Muscle layer of duodenum (tissue), 2 donors: ENCODE results near the gene PRMT1.

Experiments
- H3K27ac ChIP-seq: one replicate; pipeline ENCODE4 v1.7.0; 2013; ENCODE audit warnings: mild to moderate bottlenecking, low read length
- H3K27me3 ChIP-seq: one replicate; pipeline ENCODE4 v1.7.0; 2013; ENCODE audit warnings: low read depth, mild to moderate bottlenecking, control low read depth, low read length
- H3K36me3 ChIP-seq, 2 donors: one replicate each; pipeline ENCODE4 v1.7.0; 2013; ENCODE audit warnings: low read length in 2 of 2, control low read depth in 1 of 2, mild to moderate bottlenecking in 1 of 2; ENCODE audit not compliant: insufficient read depth in 2 of 2, control insufficient read depth in 1 of 2
- H3K4me1 ChIP-seq, 2 donors: one replicate each; pipeline ENCODE4 v1.7.0; 2013; ENCODE audit warnings: low read length in 2 of 2, mild to moderate bottlenecking in 2 of 2, control low read depth in 1 of 2, moderate library complexity in 1 of 2; ENCODE audit not compliant: insufficient read depth in 2 of 2, control insufficient read depth in 1 of 2
- H3K4me3 ChIP-seq, 2 donors: one replicate each; pipeline ENCODE4 v1.7.0; 2013; ENCODE audit warnings: low read length in 2 of 2, low read depth in 1 of 2, mild to moderate bottlenecking in 1 of 2
- H3K9me3 ChIP-seq, 2 donors: one replicate each; pipeline ENCODE4 v1.7.0; 2013; ENCODE audit warnings: low read length in 2 of 2, control low read depth in 1 of 2, mild to moderate bottlenecking in 1 of 2; ENCODE audit not compliant: control insufficient read depth in 1 of 2
- donor health status: healthy.

The PRMT1 gene

DNA sequence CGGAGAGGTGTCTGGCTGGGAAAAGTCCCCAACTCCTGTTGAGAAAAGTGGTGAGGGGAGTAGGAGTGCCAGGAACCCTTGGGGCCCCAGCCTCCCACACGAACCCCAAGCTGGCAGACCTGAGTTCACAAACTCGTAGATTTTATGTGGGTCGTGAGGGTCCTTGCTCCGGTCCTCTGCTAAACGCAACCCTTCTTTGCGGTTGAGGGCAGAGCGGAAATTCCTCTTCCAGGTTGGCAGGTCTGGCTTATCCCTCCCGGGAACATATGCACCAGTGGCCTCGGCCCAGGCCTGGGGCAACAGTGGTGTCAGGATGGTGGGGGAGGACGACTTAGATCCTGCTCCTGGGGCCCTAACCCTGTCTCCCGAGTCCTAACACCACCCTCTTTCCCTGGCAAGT lies 13.8 kb upstream of the PRMT1 start:
- no peak overlapping the region for H3K27ac ChIP-seq
- H3K27me3 ChIP-seq = no peaks in the 10 kb centered on the region
- peaks cover 20 to 45% of the 10 kb centered on the region in 2 donors for H3K36me3 ChIP-seq
- H3K4me1 ChIP-seq = peaks cover 0 to 20% of the 10 kb centered on the region in 2 donors
- no peaks in the 10 kb centered on the region for H3K9me3 ChIP-seq
- no peak overlapping the region for H3K4me3 ChIP-seq

GRCh38 chr19:49664171-49665035 lies 12.7 kb upstream of the PRMT1 start:
- Histone ChIP-seq H3K4me3 (peak overlapping the region; percentile 79 to 98), H3K9me3 (no peaks in the 10 kb centered on the region), H3K27ac (peak overlapping the region; percentile 87), H3K4me1 (peaks cover 0 to 20% of the 10 kb centered on the region in 2 donors), H3K36me3 (peaks cover 10 to 33% of the 10 kb centered on the region in 2 donors), H3K27me3 (no peaks in the 10 kb centered on the region)

- H3K36me3 ChIP-seq = peaks cover 8 to 28% of the 10 kb centered on the region in 2 donors
- peak overlapping the region; percentile 79 to 98 for H3K4me3 ChIP-seq
- no peaks in the 10 kb centered on the region for H3K27me3 ChIP-seq
- peaks cover 0 to 20% of the 10 kb centered on the region in 2 donors for H3K4me1 ChIP-seq
- H3K27ac ChIP-seq = peak overlapping the region; percentile 87
- no peaks in the 10 kb centered on the region for H3K9me3 ChIP-seq
Observed at GRCh38 chr19:49665036-49665350, 12.1 kb upstream of the PRMT1 start.

DNA sequence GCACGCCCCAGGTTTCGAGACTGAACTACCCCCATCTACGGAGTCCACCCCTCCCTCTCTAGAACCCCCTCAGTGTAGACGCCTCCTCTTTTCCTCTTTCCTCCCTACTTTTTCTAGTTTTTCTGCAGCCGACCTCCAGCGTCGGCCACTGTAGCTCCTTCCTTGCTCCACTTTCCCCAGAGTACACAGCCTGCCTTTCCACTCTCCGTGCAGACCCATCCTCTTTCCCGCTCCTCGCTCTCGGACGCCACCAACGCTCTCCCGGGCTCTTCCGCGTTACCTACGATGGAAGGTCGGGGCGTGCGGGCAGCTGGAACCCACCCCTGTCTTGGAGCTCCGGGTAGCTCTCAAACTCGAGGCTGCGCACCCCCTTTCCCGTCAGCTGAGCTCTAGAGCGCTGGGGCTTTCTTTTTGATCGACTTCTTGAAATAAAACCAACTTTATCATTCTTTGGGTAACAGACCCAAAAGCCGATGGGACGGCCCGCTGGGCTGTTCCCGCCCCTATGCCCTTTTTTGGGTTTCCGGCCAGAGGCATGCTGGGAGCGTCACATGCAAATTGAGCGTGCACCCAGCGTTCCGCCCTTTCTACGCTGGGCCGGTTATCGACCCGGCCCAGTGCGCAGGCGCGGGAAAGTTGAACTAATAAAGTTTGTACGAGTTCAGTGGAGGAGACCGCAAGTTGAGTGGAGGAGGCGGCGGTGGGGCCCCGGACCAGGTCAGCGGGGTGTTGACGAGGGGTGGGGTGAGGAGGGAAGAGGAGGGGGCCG lies 11.5 kb upstream of the PRMT1 start, which contains the start of the genes BCL2L12 and IRF3:
Gene BCL2L12 (plus strand): TSS at position 583 of the 769 bp plus-strand sequence. CDS start 760 bp downstream, outside the sequence.
Gene IRF3 (minus strand): TSS at position 507 of the 769 bp plus-strand sequence. CDS start 1,019 bp downstream, outside the sequence.
- peak within 1 kb of the TSS; percentile 79 to 98 for H3K4me3 ChIP-seq

GRCh38 chr19:49666120-49666444 lies 11.0 kb upstream of the PRMT1 start:
- no peaks in the 10 kb centered on the region for H3K27me3 ChIP-seq
- H3K4me1 ChIP-seq = peaks cover 0 to 20% of the 10 kb centered on the region in 2 donors
- H3K9me3 ChIP-seq = no peaks in the 10 kb centered on the region
- H3K4me3 ChIP-seq = peak overlapping the region; percentile 79 to 98
- H3K27ac ChIP-seq = peak overlapping the region; percentile 87
- H3K36me3 ChIP-seq = peaks cover 7 to 23% of the 10 kb centered on the region in 2 donors

More for the DNA sequence above, 11.5 kb upstream of the PRMT1 start, which contains the start of the genes BCL2L12 and IRF3:
- Histone ChIP-seq H3K27ac (peak within 1 kb of the TSS; percentile 87), H3K27me3 (no peaks in the 10 kb centered on the region), H3K36me3 (peaks cover 8 to 26% of the 10 kb centered on the region in 2 donors), H3K4me1 (peaks cover 0 to 20% of the 10 kb centered on the region in 2 donors), H3K9me3 (no peaks in the 10 kb centered on the region)

DNA sequence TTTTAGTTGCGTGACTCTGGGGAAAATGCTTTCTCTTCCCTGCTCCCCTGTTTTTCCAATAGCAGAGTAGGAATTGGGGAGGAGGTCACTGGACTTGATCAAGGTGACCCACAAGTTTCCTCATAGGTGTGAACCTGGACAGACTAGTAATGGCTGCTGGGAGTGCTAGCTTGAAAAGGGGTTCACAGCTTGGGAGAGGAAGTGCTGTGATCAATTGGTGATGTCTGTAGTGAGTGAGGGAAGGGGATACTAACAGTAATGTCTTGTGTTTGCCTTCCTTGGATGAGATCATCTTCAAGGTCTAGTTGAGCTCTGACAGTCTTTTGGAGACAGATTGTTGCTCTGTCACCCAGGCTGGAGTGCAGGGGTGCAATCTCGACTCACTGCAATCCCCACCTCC lies 9.6 kb upstream of the PRMT1 start:
- no peaks in the 10 kb centered on the region for H3K9me3 ChIP-seq
- H3K4me3 ChIP-seq = no peak overlapping the region
- H3K36me3 ChIP-seq = peaks cover 2 to 9% of the 10 kb centered on the region in 2 donors
- no peak overlapping the region for H3K27ac ChIP-seq
- peaks cover 0 to 24% of the 10 kb centered on the region in 2 donors for H3K4me1 ChIP-seq
- no peaks in the 10 kb centered on the region for H3K27me3 ChIP-seq

DNA sequence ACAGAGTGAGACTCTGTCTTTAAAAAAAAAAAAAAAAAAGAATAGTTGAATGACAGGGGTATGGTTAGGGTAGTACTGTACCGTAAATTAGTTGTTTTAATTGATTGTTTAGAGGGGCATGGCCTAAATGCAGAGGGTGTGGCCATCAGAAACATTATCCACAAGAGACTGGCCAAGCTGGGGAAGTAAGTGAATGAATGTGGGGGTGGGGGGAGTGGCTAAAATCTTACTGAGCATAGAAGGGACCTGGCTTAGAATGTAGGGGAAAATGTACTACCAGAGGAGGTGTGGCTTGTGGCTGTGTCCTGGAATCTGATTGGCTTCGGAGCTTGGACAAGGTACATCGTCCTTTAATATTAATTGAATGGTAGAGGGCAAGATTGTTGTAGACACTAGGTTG lies 7.6 kb upstream of the PRMT1 start:
- no peak overlapping the region for H3K4me3 ChIP-seq
- H3K36me3 ChIP-seq = peaks cover 0 to 5% of the 10 kb centered on the region in 2 donors
- H3K27ac ChIP-seq = no peak overlapping the region
- no peaks in the 10 kb centered on the region for H3K27me3 ChIP-seq
- H3K4me1 ChIP-seq = peaks cover 0 to 13% of the 10 kb centered on the region in 2 donors
- no peaks in the 10 kb centered on the region for H3K9me3 ChIP-seq

DNA sequence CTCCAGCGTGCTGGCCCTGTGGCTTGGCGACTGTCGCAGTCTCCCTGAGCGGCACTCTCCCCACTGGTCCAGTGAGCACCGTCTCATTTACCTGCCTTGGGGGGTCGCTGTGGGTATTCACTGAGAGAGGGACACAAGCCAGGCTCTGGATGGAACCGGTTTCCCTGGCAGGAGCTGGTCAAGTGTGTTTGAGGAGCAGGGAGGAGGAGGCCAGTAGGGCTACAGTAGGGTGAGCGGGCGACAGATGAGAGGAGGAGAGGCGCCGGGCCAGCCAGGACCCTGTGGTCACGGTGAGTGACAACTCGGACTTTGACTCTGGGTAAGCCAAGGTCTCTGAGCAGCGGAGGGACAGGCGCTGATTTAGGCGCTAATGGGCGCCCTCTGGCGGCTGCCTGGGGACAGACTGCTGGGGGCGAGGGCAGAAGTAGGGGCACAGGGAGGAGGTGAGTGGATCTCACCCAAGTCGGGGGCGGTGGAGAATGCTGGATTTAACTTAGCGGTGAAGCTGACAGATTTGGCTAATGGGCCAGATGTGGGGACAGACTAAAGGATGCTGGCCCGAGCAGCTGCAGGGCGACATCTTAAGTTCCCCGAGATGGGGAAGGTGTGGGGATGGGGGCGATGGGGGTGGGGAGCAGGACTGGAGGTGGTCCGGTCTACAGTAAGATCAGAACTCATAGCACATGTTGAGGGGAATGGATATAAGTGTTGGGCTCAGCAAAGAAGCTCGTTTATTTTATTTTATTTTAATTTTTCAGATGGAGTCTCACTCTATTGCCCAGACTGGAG lies 4.7 kb upstream of the PRMT1 start:
- H3K9me3 ChIP-seq = no peaks in the 10 kb centered on the region
- H3K27me3 ChIP-seq = no peaks in the 10 kb centered on the region
- peaks cover 0 to 9% of the 10 kb centered on the region in 2 donors for H3K4me1 ChIP-seq
- H3K4me3 ChIP-seq = peak overlapping the region in 1 of 2 donors; percentile 37
- peak overlapping the region; percentile 45 for H3K27ac ChIP-seq
- peaks cover 0 to 5% of the 10 kb centered on the region in 2 donors for H3K36me3 ChIP-seq

GRCh38 chr19:49676136-49676783 lies 811 bp upstream of the PRMT1 start:
- no peaks in the 10 kb centered on the region for H3K9me3 ChIP-seq
- peaks cover 12 to 44% of the 10 kb centered on the region in 2 donors for H3K4me1 ChIP-seq
- peak overlapping the region; percentile 57 to 62 for H3K4me3 ChIP-seq
- peak overlapping the region; percentile 95 for H3K27ac ChIP-seq
- no peaks in the 10 kb centered on the region for H3K36me3 ChIP-seq
- H3K27me3 ChIP-seq = no peaks in the 10 kb centered on the region

- peak overlapping the region; percentile 95 for H3K27ac ChIP-seq
- H3K9me3 ChIP-seq = no peaks in the 10 kb centered on the region
- H3K4me1 ChIP-seq = peaks cover 12 to 45% of the 10 kb centered on the region in 2 donors
- peak overlapping the region; percentile 78 to 96 for H3K4me3 ChIP-seq
- peaks cover 1 to 2% of the 10 kb centered on the region in 2 donors for H3K36me3 ChIP-seq
- no peaks in the 10 kb centered on the region for H3K27me3 ChIP-seq
Observed at GRCh38 chr19:49676784-49677230, 264 bp upstream of the PRMT1 start.
